ENCODE data around the gene NES.

Gene NES

DNA sequence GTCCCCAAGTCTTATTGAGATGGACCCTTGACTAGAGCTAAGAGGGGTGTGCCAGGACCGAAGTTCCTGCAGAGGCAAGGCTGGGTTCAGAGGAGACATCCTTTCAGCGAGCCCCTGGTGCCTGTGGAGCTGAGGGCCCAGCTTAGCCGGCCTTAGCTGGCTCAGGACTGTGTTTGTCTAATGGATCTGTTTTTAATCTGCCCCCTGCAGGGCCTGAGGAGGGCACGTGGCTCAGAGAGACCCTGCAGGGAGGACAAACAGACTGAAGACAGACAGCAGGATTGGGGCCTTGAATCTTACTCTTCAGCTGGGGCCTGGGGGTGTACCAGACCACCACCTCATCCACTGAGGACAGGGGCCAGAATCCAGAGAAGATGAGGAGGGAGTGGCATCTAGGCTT, 26.5 kb upstream of the NES start:
- no peak for DNase-seq (ENCODE audit: low spot score)

DNA sequence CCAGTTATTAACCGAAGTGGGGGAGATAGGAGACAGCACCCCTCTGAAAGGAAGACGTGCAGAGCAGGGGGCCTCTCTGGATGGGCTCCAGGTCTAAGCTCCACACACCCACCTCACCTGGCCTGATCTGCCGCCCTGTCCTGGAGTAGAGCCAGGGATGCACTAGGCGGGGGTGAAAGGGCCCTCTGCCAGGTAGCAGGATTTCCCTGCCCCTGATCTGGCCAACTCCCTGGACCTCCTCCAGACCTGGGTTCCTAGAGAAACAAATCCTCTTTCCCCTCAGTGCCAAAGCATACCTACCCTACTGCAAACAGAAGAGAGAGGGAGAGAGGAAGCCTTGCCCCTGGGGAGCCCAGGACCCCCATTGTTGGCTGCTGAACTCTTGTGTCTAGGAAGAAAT, 26.1 kb upstream of the NES start:
- no peak for DNase-seq (ENCODE audit: low spot score)

DNA sequence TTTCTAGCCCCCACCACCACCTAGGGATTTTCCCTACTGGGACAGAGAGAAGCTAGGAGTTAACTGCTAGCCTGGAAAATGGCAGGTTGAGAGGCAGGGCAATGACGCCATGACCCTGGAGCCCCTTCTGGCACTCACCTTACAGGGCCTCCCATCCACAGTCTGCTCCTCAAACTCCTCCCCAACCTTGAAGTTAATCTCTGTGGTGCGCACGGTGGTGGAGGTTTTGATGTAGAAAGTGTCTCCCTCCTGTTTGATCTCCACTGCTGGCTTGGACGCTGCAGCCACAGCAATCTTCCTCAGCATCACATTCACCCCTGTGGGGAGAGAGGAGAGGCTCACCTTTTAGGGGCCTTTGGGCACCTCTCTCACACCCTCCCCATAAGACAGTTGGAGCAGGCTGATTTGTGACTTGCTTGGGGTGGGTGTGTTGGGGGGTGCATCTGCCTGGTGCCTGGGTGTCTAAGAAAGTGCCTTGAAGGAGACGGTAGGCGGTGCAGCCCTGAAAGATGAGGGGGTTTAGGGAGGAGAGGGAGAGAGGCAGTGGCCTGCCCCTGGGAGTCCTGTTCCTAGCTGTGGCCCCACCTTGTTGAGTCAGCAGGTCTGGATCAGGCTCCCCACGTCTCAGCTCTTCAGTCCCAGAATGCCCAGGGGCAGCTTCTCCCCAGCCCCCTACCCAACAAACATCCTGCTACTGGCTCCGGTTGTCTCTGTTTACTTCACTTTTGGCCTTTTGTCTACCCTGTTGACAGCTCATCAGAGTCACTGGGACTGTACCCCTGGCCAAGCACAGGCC, 23.7 kb upstream of the NES start:
- no peak for DNase-seq (ENCODE audit: low spot score)

DNA sequence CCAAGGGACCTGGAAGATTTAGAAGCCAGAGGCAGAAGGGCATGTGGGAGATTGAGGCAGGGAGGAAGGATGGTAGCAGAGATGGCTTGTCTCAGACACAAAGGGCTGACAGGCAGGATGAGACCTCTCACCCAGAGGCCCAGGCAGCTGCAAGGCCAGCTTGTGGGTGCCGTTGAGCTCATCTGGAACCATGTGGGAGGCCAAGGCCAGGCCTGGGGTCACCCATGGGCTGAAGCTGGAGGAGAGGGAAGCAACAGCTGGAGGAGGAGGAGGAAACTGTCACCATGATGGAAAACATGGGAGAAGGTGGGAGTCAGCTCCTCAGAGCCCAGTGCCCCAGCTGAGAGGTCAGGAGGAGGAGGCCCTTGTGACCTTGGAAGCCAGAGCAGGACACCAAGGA, 21.8 kb upstream of the NES start:
- no peak for DNase-seq (ENCODE audit: low spot score)

DNA sequence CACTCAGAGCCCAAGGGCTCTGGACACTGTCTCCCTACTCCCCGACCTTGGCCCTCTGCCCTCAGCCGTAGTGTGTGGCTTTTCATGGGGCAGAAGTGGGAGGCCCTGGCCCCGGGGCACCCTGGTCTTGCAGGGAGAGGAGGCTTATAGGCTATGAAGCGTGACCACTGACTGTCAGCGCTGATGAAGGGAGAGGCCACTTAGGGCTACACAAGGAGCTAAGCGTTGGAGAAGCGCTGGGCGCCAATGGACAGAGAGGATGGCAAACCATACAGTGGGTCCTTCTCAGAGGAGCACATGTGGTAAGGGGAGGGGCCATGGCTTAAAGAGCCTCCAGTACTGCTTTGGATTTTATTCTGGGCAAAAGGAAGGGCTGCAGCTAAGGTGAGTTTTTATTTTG, 20.3 kb upstream of the NES start:
- no peak for DNase-seq (ENCODE audit: low spot score)

DNA sequence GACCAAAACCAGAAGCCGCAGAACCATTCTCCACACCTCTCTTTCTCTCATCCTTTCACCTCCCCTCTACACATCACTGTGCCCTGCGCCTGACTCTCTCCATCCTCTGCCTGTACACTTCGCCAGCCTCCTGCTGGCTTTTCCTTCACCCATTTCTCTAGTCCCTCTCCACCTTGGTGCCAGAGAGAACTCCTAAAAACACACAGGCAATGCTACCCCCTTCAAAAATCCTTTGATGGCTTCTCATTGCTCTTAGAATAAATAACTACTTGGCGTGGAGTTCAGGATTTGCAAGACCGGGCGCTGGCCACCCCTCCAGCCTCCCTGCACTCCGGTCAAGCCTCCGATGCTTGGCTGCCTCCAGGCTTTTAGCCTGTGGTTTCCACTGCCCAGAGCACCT, 19.5 kb upstream of the NES start:
- DNase-seq (ENCODE audit: low spot score): no peak

DNA sequence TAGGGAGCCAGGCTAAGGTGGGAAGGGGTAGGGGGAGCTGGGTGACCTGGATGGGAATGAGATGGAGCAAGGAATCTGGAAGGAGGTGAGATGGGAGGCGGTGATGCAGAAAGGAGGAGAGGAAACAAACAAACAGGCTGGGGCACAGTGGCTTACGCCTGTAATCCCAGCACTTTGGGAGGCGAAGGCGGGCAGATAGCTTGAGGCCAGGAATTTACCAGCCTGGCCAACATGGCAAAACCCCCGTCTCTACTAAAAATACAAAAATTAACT, 17.4 kb upstream of the NES start:
- DNase-seq (ENCODE audit: low spot score): no peak

DNA sequence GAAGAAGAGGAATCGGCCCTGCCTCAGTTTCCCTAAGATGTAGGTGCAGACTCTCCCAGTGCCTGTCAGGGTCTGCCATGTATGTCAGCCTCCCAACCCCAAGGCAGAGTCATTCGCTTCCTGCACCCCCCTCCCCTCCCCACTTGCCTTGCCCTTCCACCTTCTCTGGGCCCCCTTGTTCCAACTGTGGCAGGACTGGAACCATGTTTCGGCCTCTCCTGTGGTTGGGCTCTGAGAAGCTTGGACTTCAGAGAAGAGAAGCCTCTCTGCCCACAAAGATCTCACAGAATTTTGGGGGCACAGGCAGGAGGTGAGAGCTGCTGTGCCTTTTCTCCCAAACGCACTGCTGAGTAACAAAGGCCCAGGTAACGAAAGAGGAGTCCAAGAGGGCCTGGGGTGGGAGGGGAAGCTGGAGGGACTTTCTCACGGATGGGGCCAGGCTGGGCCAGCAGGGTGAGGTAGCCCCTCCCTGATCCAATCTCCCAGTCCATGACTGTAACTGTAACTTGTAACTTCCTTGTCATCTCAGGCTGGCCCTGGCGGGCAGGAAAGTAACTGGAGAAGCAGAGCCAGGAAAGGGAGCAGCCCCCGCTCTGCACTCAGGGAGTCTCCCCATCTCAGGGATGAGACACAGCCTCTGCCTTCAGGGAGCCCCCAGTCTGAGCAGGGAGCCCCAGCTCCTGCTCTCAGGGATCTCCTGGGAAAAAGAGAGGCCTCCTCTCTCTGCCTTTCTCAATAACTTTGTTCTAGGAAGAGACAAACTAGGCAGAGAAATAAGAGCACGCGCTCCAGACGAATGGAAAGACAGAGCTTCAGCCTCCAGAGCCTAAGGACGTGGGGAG, 16.9 kb upstream of the NES start:
- DNase-seq (ENCODE audit: low spot score): no peak

DNA sequence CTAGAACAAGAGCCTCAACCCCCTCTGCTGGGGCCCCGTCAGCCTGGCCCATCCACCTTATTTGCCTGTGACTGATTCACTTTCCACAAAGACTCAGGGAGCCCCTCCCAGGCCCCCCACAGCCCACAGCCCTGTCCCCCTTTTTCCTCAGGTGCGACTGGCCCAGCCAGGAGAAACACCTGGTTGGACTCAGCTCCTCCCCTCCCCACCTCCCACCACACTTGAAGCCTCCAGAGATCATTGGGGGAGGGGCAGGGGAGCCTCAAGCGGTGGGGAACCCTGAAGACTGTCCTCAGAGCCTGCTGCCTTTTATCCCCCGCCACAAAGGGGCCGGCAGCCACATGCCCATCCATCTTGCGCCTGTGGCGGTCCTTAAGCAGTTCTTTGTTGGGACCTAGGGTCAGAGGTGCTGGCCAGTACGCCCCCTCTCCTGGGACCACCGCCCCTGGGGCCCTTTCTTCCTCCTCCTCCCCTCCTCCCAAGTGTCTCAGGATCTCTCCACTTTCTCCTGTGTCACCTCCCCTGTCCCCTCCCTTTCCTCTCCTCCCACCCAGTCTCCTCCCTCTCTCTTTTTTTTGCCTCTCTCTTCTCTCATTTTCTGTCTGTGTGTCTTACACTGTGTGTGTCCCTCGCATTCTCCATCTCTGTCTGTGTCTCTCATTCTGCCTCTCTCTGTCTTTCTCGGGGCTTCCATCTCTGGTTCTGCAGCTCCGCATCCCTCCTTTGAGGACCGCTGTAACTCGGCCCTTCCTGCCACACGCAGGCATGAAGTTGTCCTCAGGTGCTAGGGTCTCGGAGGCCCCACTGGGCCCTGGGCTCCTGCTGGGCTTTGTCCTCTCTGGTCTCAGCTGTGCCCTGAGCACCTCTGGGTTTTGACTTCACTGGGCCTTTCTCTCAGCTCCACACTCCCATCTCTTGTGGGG, 16.0 kb upstream of the NES start:
- no peak for DNase-seq (ENCODE audit: low spot score)

DNA sequence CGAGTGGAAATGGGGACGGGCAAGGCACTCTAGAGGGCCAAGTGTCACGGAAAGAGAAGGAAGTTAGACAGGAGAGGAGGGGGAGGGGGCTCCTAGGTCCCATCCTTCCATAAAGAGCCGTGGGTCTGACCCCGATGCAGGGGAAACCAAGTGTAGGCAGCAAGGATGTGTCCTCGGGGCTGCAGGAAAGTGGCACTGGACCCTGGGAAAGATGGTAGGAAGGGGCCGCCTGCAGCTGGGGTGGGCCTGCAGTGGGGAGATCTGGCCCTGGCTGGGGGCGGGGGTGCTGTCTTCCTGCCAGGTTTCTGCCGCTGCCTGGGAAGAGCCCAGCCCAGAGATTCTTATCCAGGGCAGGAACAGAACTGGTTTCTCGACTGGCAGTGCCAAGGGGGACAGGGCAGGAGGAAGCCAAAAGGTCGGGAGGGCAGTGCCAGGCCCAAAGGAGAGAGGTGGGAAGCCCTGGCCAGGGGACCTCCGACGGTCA, 15.3 kb upstream of the NES start:
- DNase-seq (ENCODE audit: low spot score): no peak

DNA sequence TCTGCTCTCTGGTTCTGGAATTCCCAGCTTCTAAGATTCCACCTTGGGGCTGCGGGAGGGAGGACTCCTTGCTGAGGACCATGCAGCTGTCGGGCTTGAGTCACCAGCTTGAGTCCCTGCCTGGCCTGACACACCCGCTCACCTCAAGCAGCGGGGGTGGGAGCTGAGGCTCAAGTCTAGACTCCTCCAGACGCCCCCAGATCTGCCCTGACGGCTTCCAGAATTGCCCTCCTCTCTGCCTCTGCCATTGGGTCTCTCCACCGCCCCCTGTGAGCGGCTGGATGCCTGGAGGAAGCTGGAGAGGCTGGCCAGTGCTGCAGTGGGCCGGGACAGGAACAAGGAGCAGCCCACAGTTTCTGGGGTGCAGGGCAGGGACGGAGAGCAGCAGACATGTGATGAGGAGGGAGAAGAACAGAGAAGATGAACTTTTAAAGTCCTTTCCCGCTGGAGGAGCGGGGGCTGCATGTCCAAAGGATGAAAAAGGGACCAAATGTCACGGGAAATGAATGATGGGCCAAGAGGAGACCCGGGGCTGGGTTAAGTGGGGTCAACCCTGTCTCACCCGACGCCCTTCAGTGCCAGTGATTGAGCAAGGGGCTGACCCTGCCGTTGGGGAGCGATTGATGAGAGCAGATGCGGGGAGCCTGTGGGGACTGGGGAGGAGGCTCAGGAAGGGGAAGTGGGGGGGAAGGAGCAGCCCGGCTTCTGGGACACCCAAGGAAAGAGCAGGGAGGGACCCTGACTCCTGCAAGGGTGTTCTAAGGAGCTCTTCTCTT, 14.6 kb upstream of the NES start:
- no peak for DNase-seq (ENCODE audit: low spot score)

DNA sequence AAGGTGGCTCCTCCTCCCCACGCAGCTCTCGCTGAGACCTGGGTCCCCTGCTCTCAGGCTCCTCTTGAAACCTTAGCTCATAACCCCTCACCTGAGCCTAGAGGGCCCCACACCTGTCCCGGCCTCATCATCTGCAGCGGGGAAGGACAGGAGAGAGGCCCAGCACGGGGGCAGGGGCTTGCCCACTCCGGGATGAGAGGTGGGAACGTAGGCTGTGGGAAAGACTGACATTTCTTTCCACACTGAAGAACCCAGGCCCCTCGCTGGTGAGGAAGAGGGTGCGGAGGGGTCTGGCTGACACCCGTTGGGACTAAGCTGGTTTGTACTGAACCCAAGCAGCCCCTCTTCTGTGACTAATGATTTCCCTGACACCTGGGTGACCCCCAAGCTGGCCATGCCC, 14.0 kb upstream of the NES start:
- no peak for DNase-seq (ENCODE audit: low spot score)

DNA sequence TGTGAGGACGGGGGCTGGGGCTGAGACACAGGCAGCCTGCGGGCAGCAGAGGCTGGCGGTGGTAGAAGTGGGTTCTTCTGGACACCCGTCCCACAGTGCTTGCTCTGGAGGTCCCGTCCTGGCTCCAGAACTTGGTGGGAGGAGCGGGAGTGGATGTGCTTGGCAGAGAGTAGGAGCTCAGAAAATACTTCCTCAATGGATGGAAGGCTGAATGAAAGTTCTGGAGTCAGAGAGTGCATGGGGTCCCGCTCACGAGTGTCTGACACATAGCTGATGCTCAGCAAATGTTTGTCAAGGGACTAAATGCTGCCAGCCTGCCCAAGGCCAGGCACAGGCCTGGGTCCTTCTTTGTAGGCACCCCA, 13.4 kb upstream of the NES start:
- no peak for DNase-seq (ENCODE audit: low spot score)

DNA sequence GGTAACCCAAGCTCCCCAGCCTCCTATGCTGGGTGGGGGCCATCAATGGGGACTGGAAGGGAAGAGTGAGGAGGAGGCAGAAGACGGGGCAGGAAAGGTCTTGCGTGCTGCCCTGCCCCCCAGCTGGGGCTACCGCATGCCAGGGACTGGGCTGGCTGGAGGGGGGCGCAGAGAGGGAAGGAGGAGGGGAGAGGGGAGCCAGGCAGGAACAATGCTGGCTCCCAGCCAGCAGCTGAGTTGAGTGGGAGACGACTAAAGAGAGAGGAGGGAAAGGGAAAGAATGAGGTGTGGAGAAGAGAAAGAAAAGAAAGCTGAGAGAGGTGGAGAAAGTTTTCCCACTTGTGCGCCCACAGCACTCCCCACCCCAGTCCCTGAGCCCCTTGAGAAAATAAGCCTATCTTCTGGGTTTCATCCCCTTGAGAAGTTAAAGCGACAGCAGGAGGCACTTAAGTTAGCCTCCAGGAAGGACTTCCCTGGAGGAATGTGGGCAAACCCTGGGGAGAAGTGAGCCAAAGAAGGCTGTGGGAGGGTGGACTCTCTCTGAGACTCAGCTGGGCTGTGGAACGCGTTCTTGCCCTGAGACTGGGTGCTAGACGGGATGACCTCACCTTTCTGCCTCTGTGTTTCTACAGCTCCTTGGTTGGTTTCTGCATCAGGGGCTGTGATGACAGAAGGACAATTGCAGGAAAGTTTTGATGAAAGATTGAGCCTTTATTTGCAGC, 12.9 kb upstream of the NES start:
- no peak for DNase-seq (ENCODE audit: low spot score)

DNA sequence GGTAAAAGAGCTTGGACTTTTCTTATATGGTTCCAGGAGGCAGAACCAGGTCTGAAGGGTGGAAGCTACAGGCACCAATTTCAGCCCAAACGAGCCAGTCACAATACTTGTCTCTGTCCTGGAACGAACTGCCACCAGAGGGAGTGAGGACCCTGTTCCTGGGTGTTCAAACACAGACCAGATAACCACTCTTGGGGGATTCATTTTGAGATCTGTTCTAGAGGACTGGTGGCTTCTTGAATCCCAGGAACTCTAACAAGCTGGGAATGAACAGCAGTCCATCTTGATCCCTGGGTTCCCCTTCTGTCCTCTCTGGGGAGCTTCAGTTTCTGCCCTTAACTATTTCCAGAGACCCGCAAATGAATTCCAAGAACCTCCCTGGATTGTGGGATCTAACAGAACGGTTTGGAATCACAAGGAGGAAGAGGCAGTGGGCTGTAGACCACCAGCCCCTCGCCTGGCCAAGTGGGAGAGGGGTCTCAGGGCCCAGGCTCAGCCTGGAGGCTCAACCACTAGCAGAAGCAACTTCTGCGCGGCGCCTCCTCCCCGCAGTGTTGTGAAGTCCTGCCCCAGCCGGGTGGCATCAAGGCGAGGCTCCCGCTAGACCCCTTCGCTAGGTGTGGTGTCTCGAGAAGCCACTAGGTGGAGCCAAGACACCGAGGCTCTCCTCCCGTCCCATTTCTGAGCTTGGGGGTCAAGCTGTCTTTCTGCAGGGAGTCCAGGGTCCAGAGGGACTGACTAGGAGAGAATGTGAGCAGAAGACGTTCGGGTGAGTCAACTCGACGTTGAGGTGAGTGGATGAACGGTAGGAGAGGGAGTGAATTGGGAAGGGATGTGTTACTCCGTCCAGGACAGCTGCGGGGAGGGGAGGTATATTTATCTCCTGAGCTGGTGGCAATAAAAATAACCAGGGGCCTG, 12.1 kb upstream of the NES start:
- DNase-seq (ENCODE audit: low spot score): peak; percentile 85

DNA sequence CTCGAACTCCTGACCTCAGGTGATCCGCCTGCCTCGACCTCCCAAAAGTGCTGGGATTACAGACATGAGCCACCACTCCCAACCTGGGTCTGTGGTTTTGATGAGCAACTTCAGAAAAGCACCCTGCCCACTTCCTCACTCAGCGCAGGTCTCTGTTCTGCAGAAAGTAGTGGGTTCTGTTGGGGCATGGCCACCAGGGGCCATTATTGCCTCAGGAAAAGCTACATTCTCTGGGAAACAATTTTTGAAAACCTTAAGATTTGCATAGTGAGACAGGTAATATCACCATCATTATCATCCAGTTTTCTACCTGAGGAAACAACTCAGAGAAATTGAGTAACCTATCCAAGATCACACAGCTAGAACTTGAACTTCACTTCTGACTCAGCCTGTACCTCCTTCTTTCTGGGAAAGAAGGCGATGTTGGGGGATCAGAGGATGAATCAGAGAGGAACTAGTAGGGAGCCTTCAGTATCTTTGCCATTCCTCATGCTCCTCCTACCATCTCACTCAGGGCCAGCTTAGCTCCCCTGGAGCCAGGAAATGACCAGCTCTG, 7.1 kb upstream of the NES start:
- DNase-seq (ENCODE audit: low spot score): no peak

DNA sequence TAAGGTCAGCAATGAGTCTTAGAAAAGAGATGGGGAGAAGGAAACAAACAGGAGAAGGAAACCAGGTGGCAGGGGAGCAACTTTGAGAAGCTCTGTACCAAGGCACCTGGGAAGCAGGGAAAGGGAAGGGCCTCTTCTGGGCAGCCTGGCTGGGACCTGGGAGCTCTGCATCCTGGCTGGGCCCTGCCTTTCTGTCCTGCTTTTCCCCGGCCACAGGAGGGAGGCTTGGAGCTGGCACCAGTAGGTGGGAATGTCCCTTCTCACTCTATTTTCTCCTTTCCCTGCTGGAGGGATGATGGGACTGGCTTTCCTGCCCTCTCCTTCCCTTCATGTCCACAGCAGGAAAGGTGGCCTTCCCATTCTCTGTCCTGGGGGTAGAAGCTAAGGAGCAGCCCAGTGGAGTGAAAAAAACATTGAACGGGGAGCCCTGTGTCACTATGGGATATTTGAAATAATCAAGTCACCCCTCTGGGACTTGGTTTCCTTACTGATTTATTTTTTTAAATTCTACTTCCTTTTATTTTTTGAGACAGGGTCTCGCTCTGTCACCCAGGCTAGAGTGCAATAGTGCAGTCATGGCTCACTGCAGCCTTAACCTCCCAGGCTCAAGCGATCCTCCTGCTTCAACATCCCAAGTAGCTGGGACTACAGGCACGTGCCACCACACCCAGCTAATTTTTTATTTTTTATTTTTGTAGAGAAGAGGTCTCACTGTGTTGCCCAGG, 5.1 kb upstream of the NES start:
- no peak for DNase-seq (ENCODE audit: low spot score)

DNA sequence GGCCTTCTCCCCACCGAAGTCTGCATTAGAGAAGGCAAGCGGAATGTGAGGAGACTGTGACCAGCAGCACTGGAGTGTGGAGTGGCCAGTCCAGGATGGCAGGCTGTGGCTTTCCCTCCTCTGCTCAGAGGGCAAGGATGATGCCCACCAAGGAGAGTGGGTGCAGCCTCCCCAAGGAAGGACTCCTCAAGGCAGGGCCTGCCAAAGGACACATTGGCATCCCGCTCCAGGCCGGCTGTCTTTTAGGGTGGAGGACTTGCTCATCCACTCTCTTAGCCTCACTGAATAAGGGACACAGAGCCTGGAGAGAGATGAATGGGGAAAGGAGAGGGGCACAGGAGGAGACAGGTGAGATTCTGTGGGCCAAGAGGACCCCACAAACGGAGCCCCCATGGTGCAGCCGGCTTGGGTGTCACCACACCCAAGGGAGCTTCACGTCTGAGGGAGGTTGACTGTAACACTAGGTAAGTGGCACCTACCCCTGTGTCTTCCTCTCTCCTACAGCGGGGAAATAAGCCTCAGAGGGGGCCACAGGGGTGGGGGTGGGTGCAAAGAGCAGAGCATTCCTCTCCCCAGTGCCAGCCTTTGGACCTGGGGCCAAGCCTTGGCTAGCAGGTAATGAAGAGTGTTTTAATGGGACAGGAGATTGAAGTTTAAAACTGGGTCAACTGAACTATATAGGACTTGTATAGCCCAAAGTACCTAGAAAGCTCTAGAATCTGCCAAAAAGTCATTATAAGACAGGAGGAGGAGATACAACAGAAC, 4.2 kb upstream of the NES start:
- no peak for DNase-seq (ENCODE audit: low spot score)

Data from COLO829 (cell line).